Sigmoid colon (tissue), 7 donors: ENCODE results near the gene SAC3D1. TPM values are rescaled to one million over a fixed set of nuclear protein-coding genes. Genes with fewer than 3 reads are reported as not detected.

ENCODE experiments used
- DNase-seq: peaks from one replicate; pipeline ENCODE4 v3.0.0-alpha.2; 2019
- H3K27ac ChIP-seq, 4 donors: fragments of 200-600 bp; sonication (generic); one replicate each; pipeline ENCODE4 v1.5.1; 2016 to 2019; ENCODE audit warnings: mild to moderate bottlenecking in 1 of 4
- H3K27me3 ChIP-seq, 3 donors: fragments of 200-600 bp; sonication (generic); one replicate each; pipeline ENCODE4 v1.5.1; 2019; ENCODE audit warnings: mild to moderate bottlenecking in 1 of 3
- H3K36me3 ChIP-seq, 4 donors: fragments of 200-600 bp; sonication (generic); one replicate each; pipeline ENCODE4 v1.5.1; 2016 to 2019
- H3K4me1 ChIP-seq, 4 donors: fragments of 200-600 bp; sonication (generic); one replicate each; pipeline ENCODE4 v1.5.1; 2017 to 2019
- H3K4me3 ChIP-seq, 4 donors: fragments of 200-600 bp; sonication (generic); one replicate each; pipeline ENCODE4 v1.5.1; 2017 to 2019; ENCODE audit warnings: mild to moderate bottlenecking in 2 of 4, moderate library complexity in 1 of 4
- H3K9me3 ChIP-seq, 4 donors: fragments of 200-600 bp in 3 of 4; sonication (generic) in 3 of 4; one replicate each; pipeline versions ENCODE4 v1.5.1 to v1.6.1; 2013 to 2019
- CTCF ChIP-seq, 4 experiments: fragments of 450-650 bp in 3 of 4; fragments of 200-600 bp in 1 of 4; IDR thresholded peaks; one replicate each; pipeline ENCODE4 v1.5.1; 2016 to 2019; ENCODE audit warnings: antibody characterized with exemption in 4 of 4, mild to moderate bottlenecking in 3 of 4, moderate library complexity in 2 of 4
- EP300 ChIP-seq, 4 donors: sonication (generic); formaldehyde crosslinking; IDR thresholded peaks; one replicate each; pipeline ENCODE4 v1.6.1; 2017; ENCODE audit warnings: antibody characterized with exemption in 4 of 4
- POLR2A ChIP-seq, 2 donors: fragments of 450-650 bp; IDR thresholded peaks; one replicate each; pipeline ENCODE4 v1.6.1; 2016; ENCODE audit warnings: antibody characterized with exemption in 2 of 2, mild to moderate bottlenecking in 2 of 2, moderate library complexity in 2 of 2
- POLR2AphosphoS5 ChIP-seq, 4 donors: sonication (generic); formaldehyde crosslinking; IDR thresholded peaks; one replicate each; pipeline ENCODE4 v1.6.1; 2017; ENCODE audit warnings: antibody characterized with exemption in 4 of 4
- WGBS, 2 donors: extraction: QIAGEN DNeasy Blood & Tissue Kit; methylation state at CpG; one replicate each; pipeline ENCODE4 v1.1.7; 2013; 5-methylcytosine and 5-hydroxymethylcytosine counted together
- intact Hi-C: fragments of 100-400 bp; cut with DNase I; formaldehyde crosslinking; loops from one replicate; pipeline ENCODE4 v1.15.1; 2023
- polyA plus RNA-seq, 3 donors: library from polyadenylated mRNA; stranded (reverse); fragments of 200-250 nt; gene quantifications; one replicate each; pipeline ENCODE4 v1.2.3, GENCODE V29; 2013
- total RNA-seq, 4 donors: library from RNA; depleted of rRNA; stranded (reverse); fragments of >200 nt; gene quantifications; one replicate each; pipeline ENCODE4 v1.1.0, GENCODE V29; 2016
- donor health status: healthy with polysubstance abuse.
- donor health status: Bipolar disorder and iron deficiency.
- donor health status: healthy.

The SAC3D1 gene
- total and polyA plus RNA-seq, 7 donors, result 9.1 to 20.3 (median 13.0) TPM

DNA sequence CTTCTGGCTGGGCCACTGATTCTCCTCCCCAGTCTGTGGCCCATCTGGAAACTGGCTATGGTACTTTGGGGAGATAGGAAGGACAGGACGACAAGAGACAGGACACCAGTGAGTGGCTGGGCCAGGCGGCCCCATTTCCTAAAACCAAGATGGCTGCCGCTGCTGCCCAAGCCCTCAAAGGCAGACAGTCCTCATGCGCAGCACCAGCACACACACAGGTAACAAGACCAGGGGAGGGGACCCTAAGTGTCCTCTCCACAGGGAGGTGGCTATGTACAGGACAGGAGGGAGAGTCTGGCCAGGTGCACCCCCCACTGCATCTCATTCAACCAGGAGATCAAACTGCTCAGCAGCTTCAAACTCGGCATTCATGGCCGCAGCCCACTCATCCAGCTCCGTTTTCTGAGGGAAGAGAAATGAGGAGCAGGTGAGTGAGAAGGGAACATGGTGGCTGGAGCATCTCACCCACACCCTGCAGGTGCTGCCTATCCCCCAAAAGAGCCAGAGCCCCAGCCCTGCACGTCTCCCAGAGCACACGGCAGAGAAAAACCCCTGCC lies 37.9 kb downstream of the SAC3D1 start:
- intact Hi-C loops, result no loop called here
- H3K27ac ChIP-seq, result peak overlapping the region in 3 of 4 donors; percentile 30 to 48 (median 31)

GRCh38 chr11:65083134-65083833 lies 42.3 kb downstream of the SAC3D1 start:
- no peaks in the 10 kb centered on the region for H3K9me3 ChIP-seq
- 3 to 7% methylated on average over 13 of the region's 13 CpGs for WGBS, 2 donors
- no peak for DNase-seq
- H3K27me3 ChIP-seq, result no peaks in the 10 kb centered on the region
- no peak for TF ChIP-seq POLR2A (IDR thresholded peaks at IDR 0.05)
- TF ChIP-seq POLR2AphosphoS5 (IDR thresholded peaks at IDR 0.05), result no peak
- TF ChIP-seq CTCF (IDR thresholded peaks at IDR 0.05), result no peak
- no peak for TF ChIP-seq EP300 (IDR thresholded peaks at IDR 0.05)
- peaks cover 8 to 33% (median 21%) of the 10 kb centered on the region in 4 donors for H3K36me3 ChIP-seq
- intact Hi-C loops, result loop anchor here (5.0 kb wide), 1 partner anchor 56 kb away; the partner anchor contains the start of gene SNX15
- H3K27ac ChIP-seq, result peak overlapping the region; percentile 88 to 95 (median 92)
- H3K4me3 ChIP-seq, result peak overlapping the region; percentile 78 to 84 (median 82)
- peaks cover 0 to 23% (median 20%) of the 10 kb centered on the region in 4 donors for H3K4me1 ChIP-seq

More for the DNA sequence above, 37.9 kb downstream of the SAC3D1 start:
- no peak for DNase-seq
- WGBS, 2 donors, result 93% methylated on average over 9 of the region's 9 CpGs
- no peaks in the 10 kb centered on the region for H3K9me3 ChIP-seq
- H3K36me3 ChIP-seq, result no peaks in the 10 kb centered on the region
- TF ChIP-seq CTCF (IDR thresholded peaks at IDR 0.05), result no peak
- TF ChIP-seq EP300 (IDR thresholded peaks at IDR 0.05), result no peak
- no peak for TF ChIP-seq POLR2A (IDR thresholded peaks at IDR 0.05)
- no peak for TF ChIP-seq POLR2AphosphoS5 (IDR thresholded peaks at IDR 0.05)
- H3K4me1 ChIP-seq, result peaks cover 0 to 17% (median 7%) of the 10 kb centered on the region in 4 donors
- no peaks in the 10 kb centered on the region for H3K27me3 ChIP-seq
- H3K4me3 ChIP-seq, result no peak overlapping the region

- H3K4me1 ChIP-seq, result peaks cover 0 to 23% (median 20%) of the 10 kb centered on the region in 4 donors
- H3K36me3 ChIP-seq, result peaks cover 15 to 40% (median 27%) of the 10 kb centered on the region in 4 donors
- H3K27ac ChIP-seq, result peak within 1 kb of the TSS; percentile 88 to 95 (median 92)
- WGBS, 2 donors, result 0% methylated on average over 79 of the region's 79 CpGs
- DNase-seq, result peak; percentile 97
- no peaks in the 10 kb centered on the region for H3K27me3 ChIP-seq
- peak within 1 kb of the TSS; percentile 78 to 84 (median 82) for H3K4me3 ChIP-seq
- no peaks in the 10 kb centered on the region for H3K9me3 ChIP-seq
- TF ChIP-seq POLR2A (IDR thresholded peaks at IDR 0.05) (peak in 1 of 2 donors; percentile 48), POLR2AphosphoS5 (IDR thresholded peaks at IDR 0.05) (peak; percentile 83 to 93 (median 92)), EP300 (IDR thresholded peaks at IDR 0.05) (peak in 2 of 4 donors; percentile 33 to 82), CTCF (IDR thresholded peaks at IDR 0.05) (no peak)
- intact Hi-C loops, result loop anchor here (1.0 to 5.0 kb wide), 4 partner anchors 12 to 71 kb away; partner anchors contain the start of genes SNX15, VPS51 and ZNHIT2
Observed at GRCh38 chr11:65083834-65084597, 43.0 kb downstream of the SAC3D1 start, which contains the start of the genes CDCA5 and ZFPL1. CDCA5 (minus strand) TSS chr11:65084040; CDS start chr11:65083978, 62 bp downstream. ZFPL1 (plus strand) TSS chr11:65084222; CDS start chr11:65084699, 477 bp downstream.

DNA sequence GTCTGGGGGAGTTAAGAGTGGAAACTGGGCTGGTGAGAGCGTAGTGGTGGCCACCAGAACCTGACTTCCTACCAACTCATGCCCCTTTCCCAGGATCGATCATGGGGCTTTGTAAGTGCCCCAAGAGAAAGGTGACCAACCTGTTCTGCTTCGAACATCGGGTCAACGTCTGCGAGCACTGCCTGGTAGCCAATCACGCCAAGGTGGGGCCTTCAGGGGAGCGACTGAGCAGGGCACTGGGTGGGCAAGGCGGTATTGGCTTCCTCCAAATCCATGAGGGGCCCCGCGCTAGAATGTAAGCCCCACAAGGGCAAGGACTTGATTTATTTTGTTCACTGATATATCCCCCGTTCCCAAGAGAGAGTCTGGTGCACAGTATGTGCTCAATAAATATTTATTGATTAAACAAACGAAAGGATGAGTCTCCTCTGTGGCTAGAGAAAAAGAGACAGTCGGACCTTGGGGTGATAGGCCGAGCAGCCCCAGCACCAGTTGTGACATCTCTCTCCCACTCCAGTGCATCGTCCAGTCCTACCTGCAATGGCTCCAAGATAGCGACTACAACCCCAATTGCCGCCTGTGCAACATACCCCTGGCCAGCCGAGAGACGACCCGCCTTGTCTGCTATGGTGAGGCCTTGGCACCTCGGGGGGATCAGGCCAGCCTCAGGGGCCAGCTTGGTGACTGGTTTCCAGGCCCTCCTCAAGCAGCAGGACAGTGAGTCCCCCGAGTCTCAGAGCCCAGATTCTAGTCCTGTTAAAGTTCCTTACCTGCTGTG lies 43.8 kb downstream of the SAC3D1 start:
- H3K27me3 ChIP-seq, result no peaks in the 10 kb centered on the region
- peak overlapping the region; percentile 78 to 84 (median 82) for H3K4me3 ChIP-seq
- DNase-seq, result no peak
- peaks cover 17 to 48% (median 30%) of the 10 kb centered on the region in 4 donors for H3K36me3 ChIP-seq
- 43 to 50% methylated on average over 23 of the region's 23 CpGs for WGBS, 2 donors
- peak overlapping the region; percentile 88 to 95 (median 92) for H3K27ac ChIP-seq
- TF ChIP-seq CTCF (IDR thresholded peaks at IDR 0.05) (no peak), POLR2A (IDR thresholded peaks at IDR 0.05) (no peak), POLR2AphosphoS5 (IDR thresholded peaks at IDR 0.05) (no peak), EP300 (IDR thresholded peaks at IDR 0.05) (no peak)
- H3K9me3 ChIP-seq, result no peaks in the 10 kb centered on the region
- H3K4me1 ChIP-seq, result peaks cover 0 to 23% (median 20%) of the 10 kb centered on the region in 4 donors
- intact Hi-C loops, result loop anchor here (1.0 to 5.0 kb wide), 4 partner anchors 12 to 72 kb away; partner anchors contain the start of genes SNX15, VPS51 and ZNHIT2
